ENCODE data around the gene LYZL6. TPM values are rescaled to one million over a fixed set of nuclear protein-coding genes. Genes with fewer than 3 reads are reported as not detected.

LYZL6 gene
- polyA plus RNA-seq, 1 donor (not counting 4 experiments of a cell fraction or from before 2014, with no cell fraction given) = not detected

DNA sequence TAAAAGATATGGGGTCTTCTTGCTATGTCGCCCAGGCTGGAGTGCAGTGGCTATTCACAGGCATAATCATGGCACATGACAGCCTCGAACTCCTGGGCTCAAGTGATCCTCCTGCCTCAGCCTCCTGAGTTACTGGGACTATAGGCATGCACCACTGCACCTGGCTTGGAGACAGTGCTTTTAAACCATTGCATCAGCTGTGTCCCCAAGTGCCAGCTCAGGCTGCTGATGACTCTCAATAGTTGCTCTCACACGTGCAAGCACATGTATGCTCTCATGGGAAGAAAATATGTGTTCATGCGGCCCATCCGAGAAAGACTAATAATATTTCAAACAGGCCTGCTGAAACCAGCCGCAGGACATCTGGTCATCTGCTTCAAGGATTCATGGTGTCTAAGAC is 29.0 kb upstream of the LYZL6 start:
- Histone ChIP-seq H3K79me2 (ENCODE audit: control insufficient read depth, insufficient read depth, low read length) (no peaks in the 10 kb centered on the region), H2AFZ (ENCODE audit: control insufficient read depth, low read length) (no peak overlapping the region), H3K9ac (ENCODE audit: control insufficient read depth, extremely low read depth, insufficient read depth, low read length) (no peak overlapping the region), H3K9me1 (ENCODE audit: control insufficient read depth, extremely low read depth, insufficient read depth, low read length) (no peaks in the 10 kb centered on the region), H3K4me3 (ENCODE audit: control insufficient read depth in 2 of 3, extremely low read depth in 1 of 3, insufficient read depth in 2 of 3, low read depth in 1 of 3, low read length in 3 of 3) (no peak overlapping the region), H3K27me3 (ENCODE audit: control insufficient read depth, extremely low read depth, insufficient read depth, low read length) (no peaks in the 10 kb centered on the region), H3K4me1 (ENCODE audit: control insufficient read depth, extremely low read depth, insufficient read depth, low read length) (peaks cover 18% of the 10 kb centered on the region), H3K4me2 (ENCODE audit: control insufficient read depth, extremely low read depth, insufficient read depth, low read depth, low read length) (no peak overlapping the region), H3K9me3 (ENCODE audit: control insufficient read depth, low read depth, low read length) (no peaks in the 10 kb centered on the region), H3K27ac (ENCODE audit: control insufficient read depth, insufficient read depth, low read length) (no peak overlapping the region), H4K20me1 (ENCODE audit: control insufficient read depth, extremely low read depth, insufficient read depth, low read length) (no peaks in the 10 kb centered on the region), H3K36me3 (ENCODE audit: control insufficient read depth in 2 of 2, extremely low read depth in 1 of 2, insufficient read depth in 2 of 2, low read length in 2 of 2) (no peaks in the 10 kb centered on the region)
- DNase-seq (ENCODE audit: low read depth, low spot score) (no peak), FAIRE-seq (no peak)
- dilution Hi-C loops (cut with MboI; ENCODE audit: extremely low pct_ligation_motif_present, low sequenced_read_pairs) = no loop called here
- TF ChIP-seq, protein P1, sequence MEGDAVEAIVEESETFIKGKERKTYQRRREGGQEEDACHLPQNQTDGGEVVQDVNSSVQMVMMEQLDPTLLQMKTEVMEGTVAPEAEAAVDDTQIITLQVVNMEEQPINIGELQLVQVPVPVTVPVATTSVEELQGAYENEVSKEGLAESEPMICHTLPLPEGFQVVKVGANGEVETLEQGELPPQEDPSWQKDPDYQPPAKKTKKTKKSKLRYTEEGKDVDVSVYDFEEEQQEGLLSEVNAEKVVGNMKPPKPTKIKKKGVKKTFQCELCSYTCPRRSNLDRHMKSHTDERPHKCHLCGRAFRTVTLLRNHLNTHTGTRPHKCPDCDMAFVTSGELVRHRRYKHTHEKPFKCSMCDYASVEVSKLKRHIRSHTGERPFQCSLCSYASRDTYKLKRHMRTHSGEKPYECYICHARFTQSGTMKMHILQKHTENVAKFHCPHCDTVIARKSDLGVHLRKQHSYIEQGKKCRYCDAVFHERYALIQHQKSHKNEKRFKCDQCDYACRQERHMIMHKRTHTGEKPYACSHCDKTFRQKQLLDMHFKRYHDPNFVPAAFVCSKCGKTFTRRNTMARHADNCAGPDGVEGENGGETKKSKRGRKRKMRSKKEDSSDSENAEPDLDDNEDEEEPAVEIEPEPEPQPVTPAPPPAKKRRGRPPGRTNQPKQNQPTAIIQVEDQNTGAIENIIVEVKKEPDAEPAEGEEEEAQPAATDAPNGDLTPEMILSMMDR (optimal IDR thresholded peaks at IDR 0.05 in 1 of 3, IDR thresholded peaks at IDR 0.05 in 1 of 3, conservative IDR thresholded peaks at IDR 0.05 in 1 of 3; ENCODE audit: extremely low read depth in 1 of 3, insufficient read depth in 2 of 3, low read length in 3 of 3) = no peak
- TF ChIP-seq EZH2 (IDR thresholded peaks at IDR 0.05; ENCODE audit: low read length) = no peak

DNA sequence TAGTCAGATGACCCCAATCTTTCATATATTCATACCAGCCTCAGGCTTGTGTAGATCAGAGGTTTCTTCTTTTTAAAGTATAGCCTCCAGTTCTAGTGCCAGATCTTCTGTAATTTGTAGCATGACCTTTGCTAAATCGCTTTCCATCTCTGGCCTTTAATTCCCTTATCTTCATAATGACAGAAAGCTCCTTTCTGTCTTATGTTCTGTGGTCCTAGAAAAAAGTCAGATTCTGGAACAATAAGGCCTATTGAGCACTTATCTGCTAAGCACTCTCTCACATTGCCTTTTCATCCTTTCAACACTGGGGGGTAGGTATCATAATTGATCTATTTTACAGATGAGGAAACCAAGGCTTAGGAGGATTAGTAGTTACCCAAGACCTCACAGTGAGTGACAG is 28.6 kb upstream of the LYZL6 start:
- Histone ChIP-seq H3K9me1 (ENCODE audit: control insufficient read depth, extremely low read depth, insufficient read depth, low read length) (no peaks in the 10 kb centered on the region), H3K79me2 (ENCODE audit: control insufficient read depth, insufficient read depth, low read length) (no peaks in the 10 kb centered on the region), H4K20me1 (ENCODE audit: control insufficient read depth, extremely low read depth, insufficient read depth, low read length) (no peaks in the 10 kb centered on the region), H3K4me3 (ENCODE audit: control insufficient read depth in 2 of 3, extremely low read depth in 1 of 3, insufficient read depth in 2 of 3, low read depth in 1 of 3, low read length in 3 of 3) (no peak overlapping the region), H2AFZ (ENCODE audit: control insufficient read depth, low read length) (no peak overlapping the region), H3K27ac (ENCODE audit: control insufficient read depth, insufficient read depth, low read length) (no peak overlapping the region), H3K4me2 (ENCODE audit: control insufficient read depth, extremely low read depth, insufficient read depth, low read depth, low read length) (no peak overlapping the region), H3K36me3 (ENCODE audit: control insufficient read depth in 2 of 2, extremely low read depth in 1 of 2, insufficient read depth in 2 of 2, low read length in 2 of 2) (no peaks in the 10 kb centered on the region), H3K9me3 (ENCODE audit: control insufficient read depth, low read depth, low read length) (no peaks in the 10 kb centered on the region), H3K4me1 (ENCODE audit: control insufficient read depth, extremely low read depth, insufficient read depth, low read length) (peaks cover 18% of the 10 kb centered on the region), H3K27me3 (ENCODE audit: control insufficient read depth, extremely low read depth, insufficient read depth, low read length) (no peaks in the 10 kb centered on the region), H3K9ac (ENCODE audit: control insufficient read depth, extremely low read depth, insufficient read depth, low read length) (no peak overlapping the region)
- dilution Hi-C loops (cut with MboI; ENCODE audit: extremely low pct_ligation_motif_present, low sequenced_read_pairs) = no loop called here
- DNase-seq (ENCODE audit: low read depth, low spot score) = no peak
- no peak for FAIRE-seq
- no peak for TF ChIP-seq EZH2 (IDR thresholded peaks at IDR 0.05; ENCODE audit: low read length)
- TF ChIP-seq, protein P1 (optimal IDR thresholded peaks at IDR 0.05 in 1 of 3, IDR thresholded peaks at IDR 0.05 in 1 of 3, conservative IDR thresholded peaks at IDR 0.05 in 1 of 3; ENCODE audit: extremely low read depth in 1 of 3, insufficient read depth in 2 of 3, low read length in 3 of 3) = no peak
